DOHH2 (cell line): ENCODE results near the gene HBE1.

Experiments
- EZH2phosphoT487 ChIP-seq: fragments of 200-600 bp; sonication (generic); IDR thresholded peaks from 2 replicates; pipeline ENCODE4 v1.6.1; 2017; ENCODE audit warnings: borderline replicate concordance, mild to moderate bottlenecking, antibody characterized with exemption, low read length, moderate library complexity, mixed read lengths
- TF ChIP-seq, protein P1 (sequence below): fragments of 200-600 bp; sonication (generic); IDR thresholded peaks from one replicate; pipeline ENCODE4 v1.5.1; 2014; ENCODE audit warnings: antibody characterized with exemption, mild to moderate bottlenecking, low read depth, low read length; ENCODE audit not compliant: poor library complexity, severe bottlenecking

DNA sequence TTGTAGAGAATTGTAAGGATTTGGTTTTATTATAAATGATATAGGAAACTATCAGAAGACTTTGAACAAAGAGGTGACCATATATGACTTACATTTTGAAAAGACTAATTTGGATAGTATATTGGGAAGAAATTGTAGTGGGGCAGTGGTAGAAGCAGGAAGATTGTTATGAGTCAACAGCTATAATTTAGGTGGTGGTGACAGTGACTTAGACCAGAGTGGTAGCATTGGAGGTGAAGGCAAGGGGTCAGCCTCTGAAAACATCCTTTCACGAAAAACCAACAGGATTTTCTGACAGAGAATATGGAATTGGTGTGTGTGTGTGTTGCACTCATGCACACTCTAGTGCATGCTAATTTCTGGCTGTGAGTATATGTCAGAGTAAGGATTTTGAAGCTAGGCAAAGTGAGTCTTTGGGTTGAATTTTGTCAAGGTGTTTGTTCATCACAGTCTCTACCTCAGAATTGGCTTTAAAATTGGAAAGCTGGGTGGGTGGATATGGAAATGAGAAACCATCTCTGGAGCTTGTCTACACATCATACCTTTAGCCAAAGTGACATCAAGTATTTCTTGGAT, 8.2 kb upstream of the HBE1 start:
- TF ChIP-seq, protein P1, sequence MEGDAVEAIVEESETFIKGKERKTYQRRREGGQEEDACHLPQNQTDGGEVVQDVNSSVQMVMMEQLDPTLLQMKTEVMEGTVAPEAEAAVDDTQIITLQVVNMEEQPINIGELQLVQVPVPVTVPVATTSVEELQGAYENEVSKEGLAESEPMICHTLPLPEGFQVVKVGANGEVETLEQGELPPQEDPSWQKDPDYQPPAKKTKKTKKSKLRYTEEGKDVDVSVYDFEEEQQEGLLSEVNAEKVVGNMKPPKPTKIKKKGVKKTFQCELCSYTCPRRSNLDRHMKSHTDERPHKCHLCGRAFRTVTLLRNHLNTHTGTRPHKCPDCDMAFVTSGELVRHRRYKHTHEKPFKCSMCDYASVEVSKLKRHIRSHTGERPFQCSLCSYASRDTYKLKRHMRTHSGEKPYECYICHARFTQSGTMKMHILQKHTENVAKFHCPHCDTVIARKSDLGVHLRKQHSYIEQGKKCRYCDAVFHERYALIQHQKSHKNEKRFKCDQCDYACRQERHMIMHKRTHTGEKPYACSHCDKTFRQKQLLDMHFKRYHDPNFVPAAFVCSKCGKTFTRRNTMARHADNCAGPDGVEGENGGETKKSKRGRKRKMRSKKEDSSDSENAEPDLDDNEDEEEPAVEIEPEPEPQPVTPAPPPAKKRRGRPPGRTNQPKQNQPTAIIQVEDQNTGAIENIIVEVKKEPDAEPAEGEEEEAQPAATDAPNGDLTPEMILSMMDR = no peak
- TF ChIP-seq EZH2phosphoT487 = no peak
